Nephron (organoid): ENCODE results near the gene KRTAP10-12.

Experiments
- H3K27ac Mint-ChIP-seq, 3 experiments: 2 replicates each; pipeline ENCODE4 v1.8.0; 2020; ENCODE audit warnings: mixed read lengths in 3 of 3, mild to moderate bottlenecking in 2 of 3, moderate library complexity in 1 of 3
- H3K27me3 Mint-ChIP-seq: 2 replicates; pipeline ENCODE4 v1.8.0; 2021; ENCODE audit warnings: low read depth, mild to moderate bottlenecking, moderate library complexity, mixed read lengths
- H3K36me3 Mint-ChIP-seq: 2 replicates; pipeline ENCODE4 v1.8.0; 2020; ENCODE audit warnings: low read depth, mixed read lengths
- H3K4me1 Mint-ChIP-seq: 2 replicates; pipeline ENCODE4 v1.8.0; 2020; ENCODE audit warnings: mixed read lengths
- H3K4me3 Mint-ChIP-seq, 3 experiments: 2 replicates each; pipeline ENCODE4 v1.8.0; 2020; ENCODE audit warnings: mild to moderate bottlenecking in 3 of 3, mixed read lengths in 3 of 3, moderate library complexity in 2 of 3
- H3K9me3 Mint-ChIP-seq: 2 replicates; pipeline ENCODE4 v1.8.0; 2020; ENCODE audit warnings: mixed read lengths
- CTCF ChIP-seq, 3 experiments: fragments of 200-600 bp; sonication (generic); IDR thresholded peaks; one replicate each; pipeline ENCODE4 v1.5.0; 2021; ENCODE audit warnings: antibody characterized with exemption in 3 of 3; ENCODE audit not compliant: unreplicated experiment in 3 of 3

The KRTAP10-12 gene

GRCh38 chr21:44723177-44724131 lies 26.5 kb downstream of the KRTAP10-12 start:
- H3K4me1 Mint-ChIP-seq, result peaks cover 19% of the 10 kb centered on the region
- TF ChIP-seq CTCF (IDR thresholded peaks at IDR 0.05; ENCODE audit: unreplicated experiment in 3 of 3), result no peak
- peak overlapping the region; percentile 91 to 96 (median 91) for H3K27ac Mint-ChIP-seq
- H3K36me3 Mint-ChIP-seq, result no peaks in the 10 kb centered on the region
- peak overlapping the region; percentile 62 to 69 (median 67) for H3K4me3 Mint-ChIP-seq
- peaks cover 62% of the 10 kb centered on the region for H3K27me3 Mint-ChIP-seq
- no peaks in the 10 kb centered on the region for H3K9me3 Mint-ChIP-seq

- Mint-ChIP-seq H3K9me3 (no peaks in the 10 kb centered on the region), H3K27me3 (peaks cover 57% of the 10 kb centered on the region), H3K27ac (peak overlapping the region in 2 of 3 experiments; percentile 69 to 75), H3K4me3 (peak overlapping the region in 2 of 3 experiments; percentile 21 to 26), H3K36me3 (no peaks in the 10 kb centered on the region), H3K4me1 (peaks cover 14% of the 10 kb centered on the region)
- no peak for TF ChIP-seq CTCF (IDR thresholded peaks at IDR 0.05; ENCODE audit: unreplicated experiment in 3 of 3)
Measured at GRCh38 chr21:44724196-44724595, 27.2 kb downstream of the KRTAP10-12 start.

GRCh38 chr21:44724926-44725325 lies 28.0 kb downstream of the KRTAP10-12 start:
- Mint-ChIP-seq H3K4me3 (no peak overlapping the region), H3K36me3 (no peaks in the 10 kb centered on the region), H3K4me1 (peaks cover 14% of the 10 kb centered on the region), H3K27me3 (peaks cover 55% of the 10 kb centered on the region), H3K9me3 (no peaks in the 10 kb centered on the region), H3K27ac (no peak overlapping the region)
- no peak for TF ChIP-seq CTCF (IDR thresholded peaks at IDR 0.05; ENCODE audit: unreplicated experiment in 3 of 3)

- peaks cover 46% of the 10 kb centered on the region for H3K27me3 Mint-ChIP-seq
- no peak for TF ChIP-seq CTCF (IDR thresholded peaks at IDR 0.05; ENCODE audit: unreplicated experiment in 3 of 3)
- no peak overlapping the region for H3K4me3 Mint-ChIP-seq
- no peak overlapping the region for H3K27ac Mint-ChIP-seq
- peaks cover 25% of the 10 kb centered on the region for H3K4me1 Mint-ChIP-seq
- H3K36me3 Mint-ChIP-seq, result no peaks in the 10 kb centered on the region
- peaks cover 9% of the 10 kb centered on the region for H3K9me3 Mint-ChIP-seq
Measured at GRCh38 chr21:44726826-44727225, 29.9 kb downstream of the KRTAP10-12 start.

- H3K27me3 Mint-ChIP-seq, result peaks cover 46% of the 10 kb centered on the region
- peaks cover 9% of the 10 kb centered on the region for H3K9me3 Mint-ChIP-seq
- no peak for TF ChIP-seq CTCF (IDR thresholded peaks at IDR 0.05; ENCODE audit: unreplicated experiment in 3 of 3)
- H3K27ac Mint-ChIP-seq, result no peak overlapping the region
- peaks cover 28% of the 10 kb centered on the region for H3K4me1 Mint-ChIP-seq
- no peak overlapping the region for H3K4me3 Mint-ChIP-seq
- H3K36me3 Mint-ChIP-seq, result no peaks in the 10 kb centered on the region
Measured at GRCh38 chr21:44727321-44727720, 30.3 kb downstream of the KRTAP10-12 start.
